ENCODE results near the gene CLPSL1.

Gene CLPSL1

DNA sequence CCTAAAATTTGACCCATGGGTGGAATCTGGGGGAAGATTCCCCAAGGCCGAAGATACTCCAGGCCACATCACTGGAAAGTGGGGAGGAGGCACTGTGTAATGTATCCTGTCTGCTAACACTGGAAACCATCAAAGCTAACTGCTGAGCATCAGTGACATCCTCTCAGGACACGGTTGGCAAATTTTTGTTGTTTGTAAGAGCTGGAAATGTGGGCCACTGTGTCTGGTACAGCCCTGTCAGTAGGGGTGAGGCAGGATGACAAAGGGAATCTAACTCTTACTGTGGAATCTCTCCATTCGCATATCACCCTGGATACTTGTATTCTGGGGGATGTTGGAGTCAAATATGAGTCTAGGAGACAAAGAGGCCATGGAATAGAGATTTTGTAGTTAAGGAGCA lies 21.4 kb upstream of the CLPSL1 start:
- DNase-seq = no peak

DNA sequence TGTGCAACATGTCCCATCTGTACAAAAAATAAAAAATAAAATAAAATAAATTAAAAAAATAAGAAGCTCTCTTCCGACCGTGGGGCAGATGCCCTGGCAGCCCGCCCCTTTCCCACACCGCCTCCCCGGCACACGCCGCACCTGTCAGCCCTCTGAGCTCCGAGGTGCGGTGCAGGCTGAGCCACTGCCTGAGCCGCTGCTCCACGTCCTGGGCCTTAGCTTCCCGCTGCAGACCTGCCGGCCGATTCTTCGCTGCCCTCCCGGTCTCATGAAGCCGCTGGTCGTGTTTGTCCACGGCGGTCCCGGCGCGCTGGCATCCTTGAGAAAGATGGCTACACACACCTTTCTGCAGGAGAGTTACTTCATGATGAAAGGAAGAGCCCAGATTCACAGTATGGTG lies 15.1 kb upstream of the CLPSL1 start:
- no peak for DNase-seq

DNA sequence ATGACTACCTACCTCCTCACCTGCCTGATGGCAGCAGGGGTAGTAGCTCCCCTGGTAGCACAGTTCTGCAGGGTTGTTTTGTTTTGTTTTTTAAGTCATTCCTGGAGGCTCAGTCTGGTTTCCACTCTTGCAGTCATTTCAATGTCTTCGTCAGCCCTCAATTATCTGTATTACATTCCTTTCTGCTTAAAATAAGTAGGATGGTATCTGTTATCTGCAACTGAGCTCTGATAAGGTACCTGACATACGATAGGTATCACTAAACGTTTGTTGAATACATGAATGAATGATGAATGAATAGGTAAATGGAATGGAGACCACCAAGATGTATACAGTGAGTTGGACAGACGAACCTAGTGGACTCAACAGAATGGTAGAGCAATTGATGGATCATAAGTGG lies 11.6 kb upstream of the CLPSL1 start:
- DNase-seq = no peak

DNA sequence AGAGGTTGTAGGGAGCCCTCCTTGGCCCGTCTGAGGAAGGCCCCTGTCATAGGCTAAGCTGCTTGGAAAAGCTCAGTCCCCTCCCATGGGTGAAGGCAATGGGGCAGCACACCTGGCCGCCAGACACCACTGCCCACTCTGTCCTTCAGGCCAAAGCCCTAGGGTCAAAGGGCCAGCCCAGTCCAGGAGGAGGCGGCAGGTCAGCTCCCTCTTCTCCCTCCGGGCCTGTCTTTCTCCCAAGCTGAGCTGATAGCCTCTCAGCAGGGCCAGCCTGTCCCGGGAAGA lies 9.5 kb upstream of the CLPSL1 start:
- DNase-seq = no peak

- no peak for DNase-seq
Measured at GRCh38 chr6:35774116-35774794, 6.6 kb upstream of the CLPSL1 start.

DNA sequence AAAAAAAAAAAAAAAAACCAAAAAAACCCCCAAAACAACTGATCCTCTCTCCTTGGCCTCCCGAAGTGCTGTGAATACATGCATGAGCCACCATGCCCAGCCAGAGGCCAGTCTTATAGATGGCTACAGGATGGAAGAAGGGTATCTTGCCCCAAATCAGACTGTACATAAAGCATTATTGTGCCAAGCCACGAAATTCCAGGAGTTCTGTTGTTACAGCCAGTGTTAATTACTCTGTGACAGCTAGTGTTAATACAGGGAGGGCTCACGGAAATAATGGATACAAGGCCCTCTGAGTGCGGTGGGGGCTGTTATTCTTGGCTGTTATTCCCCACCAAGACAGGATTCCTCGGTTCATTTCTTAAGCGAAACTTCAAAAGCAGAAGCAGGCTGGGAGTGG lies 5.8 kb upstream of the CLPSL1 start:
- no peak for DNase-seq

DNA sequence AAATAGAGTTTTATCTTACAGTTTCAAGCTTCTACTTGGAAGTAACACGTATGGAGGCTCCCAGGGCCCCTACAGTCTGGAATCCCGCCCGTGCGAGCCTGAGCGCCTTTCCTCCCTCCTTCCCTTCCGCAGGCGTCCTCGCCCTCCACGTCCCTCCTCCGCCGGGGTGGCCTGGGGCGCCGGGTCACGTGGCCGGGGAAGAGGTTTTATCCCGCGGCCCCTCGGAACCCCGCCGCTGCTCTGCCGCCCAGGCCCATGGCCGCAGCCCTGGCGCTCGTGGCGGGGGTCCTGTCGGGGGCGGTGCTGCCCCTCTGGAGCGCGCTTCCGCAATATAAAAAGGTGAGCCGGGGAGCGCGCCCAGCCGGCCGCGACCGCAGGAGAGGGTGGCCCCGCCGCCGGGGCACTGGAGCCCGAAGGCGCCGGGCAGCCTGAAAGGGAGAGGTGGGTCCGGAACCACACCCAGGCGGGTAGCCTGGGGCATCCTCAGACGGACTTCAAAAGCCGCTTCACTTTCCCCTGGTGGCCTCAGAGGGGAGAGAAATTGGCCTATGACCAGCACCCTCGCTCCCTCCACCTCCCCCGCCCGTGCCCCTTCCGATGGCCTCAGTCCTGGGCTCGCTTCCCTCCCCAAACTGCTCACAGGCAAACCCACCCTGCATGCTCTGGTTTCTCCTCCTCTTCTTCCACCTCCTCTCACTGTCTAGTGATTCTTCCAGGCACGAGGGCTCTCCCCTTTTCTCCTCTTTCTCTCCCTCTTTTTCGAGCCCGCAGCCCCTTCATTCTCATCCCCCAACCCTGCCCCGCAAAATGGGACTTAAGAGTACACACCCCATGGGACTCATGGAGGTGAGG lies 4.2 kb upstream of the CLPSL1 start, which contains the start of gene CLPSL2:
Gene CLPSL2, plus strand, starts transcription at position 235 of the 852 bp plus-strand sequence. Its CDS starts 21 bp downstream, at position 256.
- no peak for DNase-seq

DNA sequence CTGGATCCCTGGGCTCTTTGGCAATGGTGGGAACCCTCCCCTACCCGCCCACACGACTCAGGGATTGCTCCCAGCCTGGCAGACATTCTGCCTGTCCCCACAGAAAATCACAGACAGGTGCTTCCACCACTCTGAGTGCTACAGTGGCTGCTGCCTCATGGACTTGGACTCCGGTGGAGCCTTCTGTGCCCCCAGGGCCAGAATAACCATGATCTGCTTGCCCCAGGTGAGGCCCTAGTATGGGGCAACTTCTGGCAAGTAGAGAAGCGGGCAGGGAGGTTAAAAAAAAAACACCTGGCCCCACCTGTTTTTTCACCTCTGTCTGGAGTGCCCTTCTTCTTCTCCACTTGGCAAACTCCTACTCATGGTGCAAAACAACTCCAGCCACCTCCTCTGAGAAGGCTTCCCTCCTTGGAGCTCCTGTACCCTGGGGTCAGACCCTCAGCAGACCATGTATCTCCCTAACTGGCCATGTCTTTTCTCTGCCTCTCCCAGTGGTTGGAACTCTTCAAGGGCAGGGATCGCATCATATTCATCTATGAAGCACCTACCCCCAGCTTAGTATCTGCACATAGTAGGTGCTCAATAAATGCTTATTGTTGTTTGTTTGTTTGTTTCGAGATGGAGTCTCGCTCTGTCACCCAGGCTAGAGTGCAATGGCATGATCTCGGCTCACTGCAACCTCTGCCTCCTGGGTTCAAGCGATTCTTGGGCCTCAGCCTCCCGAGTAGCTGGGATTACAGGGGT lies 3.3 kb upstream of the CLPSL1 start:
- no peak for DNase-seq

- DNase-seq = no peak
Measured at GRCh38 chr6:35778437-35778836, 2.4 kb upstream of the CLPSL1 start.

GRCh38 chr6:35781290-35781689 lies 471 bp downstream of the CLPSL1 start:
- DNase-seq = no peak

DNA sequence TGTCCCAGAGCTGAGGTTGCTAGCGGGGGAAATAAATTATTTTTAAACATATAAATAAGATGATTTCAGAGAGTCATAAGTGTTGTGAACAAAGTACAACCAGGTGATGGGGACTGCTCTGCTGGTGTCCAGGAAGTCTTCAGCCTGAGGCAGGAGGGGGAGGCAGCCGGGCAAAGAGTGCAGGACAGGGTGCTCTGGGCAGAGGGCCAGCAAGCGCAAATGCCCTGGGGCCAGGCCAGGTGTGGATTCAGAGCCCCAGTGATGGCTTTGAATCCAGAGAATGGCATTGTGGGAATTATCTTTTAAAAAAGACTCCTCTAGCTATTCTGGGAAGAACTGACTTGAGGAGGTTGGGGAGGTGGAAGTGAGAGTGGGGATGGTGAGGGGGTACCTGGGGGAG lies 1.6 kb downstream of the CLPSL1 start:
- no peak for DNase-seq

GRCh38 chr6:35784200-35784599 lies 3.4 kb downstream of the CLPSL1 start:
- no peak for DNase-seq

DNA sequence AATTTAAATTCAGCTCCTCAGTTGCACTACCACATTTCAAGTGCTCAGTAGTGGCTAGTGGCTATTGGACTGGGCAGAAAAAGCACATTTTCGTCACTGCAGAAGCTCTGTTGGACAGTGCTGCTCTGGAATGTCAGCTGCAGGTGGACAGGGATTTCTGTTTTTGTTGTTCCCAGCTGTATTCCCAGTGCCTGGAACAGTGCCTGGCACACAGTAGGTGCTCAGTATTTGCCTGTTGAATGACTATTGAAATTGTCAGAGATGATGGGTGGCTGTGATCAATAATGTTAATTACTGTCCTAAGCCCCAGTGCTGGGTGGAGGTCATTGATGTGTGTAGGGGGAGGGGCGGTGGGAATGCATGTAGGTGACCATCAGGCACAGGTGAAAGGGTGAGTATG lies 5.5 kb downstream of the CLPSL1 start:
- DNase-seq = no peak

DNA sequence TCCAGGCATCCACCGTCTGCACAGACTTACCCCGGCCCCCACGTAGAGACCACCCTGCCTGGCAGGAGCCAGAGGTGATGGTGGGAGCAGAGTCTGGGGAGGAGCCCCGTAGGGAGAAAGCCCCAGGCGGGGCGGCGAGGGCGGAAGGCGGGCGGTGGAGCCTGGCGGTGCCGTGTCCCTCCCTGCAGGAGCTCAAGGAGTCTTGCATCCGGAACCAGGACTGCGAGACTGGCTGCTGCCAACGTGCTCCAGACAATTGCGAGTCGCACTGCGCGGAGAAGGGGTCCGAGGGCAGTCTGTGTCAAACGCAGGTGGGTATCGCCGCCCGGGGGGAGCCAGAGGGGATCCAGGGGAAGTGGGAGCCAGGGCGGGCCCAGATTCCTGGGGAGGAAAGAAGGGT lies 6.0 kb downstream of the CLPSL1 start:
- DNase-seq = no peak

DNA sequence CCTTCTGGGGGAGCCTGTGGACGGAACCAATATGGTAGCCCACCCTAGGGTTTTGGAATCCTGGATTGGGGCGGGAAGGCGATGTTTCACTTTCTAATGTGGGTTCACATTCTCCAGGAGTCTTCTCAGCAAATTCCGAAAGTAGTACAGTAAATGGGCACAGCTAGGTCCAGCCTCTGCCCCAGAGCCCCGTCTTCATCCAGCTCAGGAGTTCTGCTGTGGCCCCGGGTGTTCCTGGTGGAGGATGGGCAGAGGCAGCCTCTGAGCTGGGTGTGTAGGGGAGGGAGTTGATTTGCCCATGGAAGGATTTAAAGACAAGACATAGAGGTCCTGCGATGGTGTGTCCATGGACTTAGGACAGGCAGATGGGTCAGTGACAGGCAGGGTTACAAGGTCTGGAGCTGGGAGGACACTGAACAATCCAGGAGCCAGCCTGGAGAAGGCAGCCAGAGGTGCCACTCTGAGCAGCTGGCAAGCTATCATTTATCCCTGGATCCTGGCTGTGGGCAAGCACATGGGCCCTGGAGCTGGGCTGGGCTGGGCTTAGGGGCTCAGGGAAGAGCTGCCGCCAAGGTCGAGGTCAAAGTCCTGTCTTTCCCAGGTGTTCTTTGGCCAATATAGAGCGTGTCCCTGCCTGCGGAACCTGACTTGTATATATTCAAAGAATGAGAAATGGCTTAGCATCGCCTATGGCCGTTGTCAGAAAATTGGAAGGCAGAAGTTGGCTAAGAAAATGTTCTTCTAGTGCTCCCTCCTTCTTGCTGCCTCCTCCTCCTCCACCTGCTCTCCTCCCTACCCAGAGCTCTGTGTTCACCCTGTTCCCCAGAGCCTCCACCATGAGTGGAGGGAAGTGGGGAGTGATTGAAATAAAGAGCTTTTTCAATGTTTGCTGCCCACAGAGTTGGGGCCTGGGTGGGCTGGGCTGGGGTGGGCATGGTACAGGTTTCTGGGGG lies 6.7 kb downstream of the CLPSL1 start:
- no peak for DNase-seq

GRCh38 chr6:35788423-35788982 lies 7.7 kb downstream of the CLPSL1 start:
- no peak for DNase-seq

DNA sequence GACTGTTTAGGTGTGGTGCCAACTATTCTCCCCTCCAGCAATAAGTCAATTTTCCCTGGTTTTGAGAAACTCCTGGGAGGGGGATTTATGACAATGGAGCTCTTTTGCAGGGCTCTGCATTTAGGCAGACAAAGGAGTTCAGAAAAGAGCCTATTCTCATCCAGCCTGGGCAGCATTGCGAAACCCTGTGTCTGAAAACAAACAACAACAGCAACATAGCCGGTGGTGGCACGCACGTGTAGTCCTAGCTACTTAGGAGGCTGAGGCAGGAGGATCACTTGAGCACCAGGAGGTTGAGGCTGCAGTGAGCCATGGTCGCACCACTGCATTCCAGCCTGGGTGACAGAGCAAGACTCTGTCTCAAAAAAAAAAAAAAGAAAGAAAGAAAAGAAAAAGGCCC lies 9.9 kb downstream of the CLPSL1 start:
- DNase-seq = no peak

- no peak for DNase-seq
Measured at GRCh38 chr6:35794536-35795452, 14.0 kb downstream of the CLPSL1 start.

DNA sequence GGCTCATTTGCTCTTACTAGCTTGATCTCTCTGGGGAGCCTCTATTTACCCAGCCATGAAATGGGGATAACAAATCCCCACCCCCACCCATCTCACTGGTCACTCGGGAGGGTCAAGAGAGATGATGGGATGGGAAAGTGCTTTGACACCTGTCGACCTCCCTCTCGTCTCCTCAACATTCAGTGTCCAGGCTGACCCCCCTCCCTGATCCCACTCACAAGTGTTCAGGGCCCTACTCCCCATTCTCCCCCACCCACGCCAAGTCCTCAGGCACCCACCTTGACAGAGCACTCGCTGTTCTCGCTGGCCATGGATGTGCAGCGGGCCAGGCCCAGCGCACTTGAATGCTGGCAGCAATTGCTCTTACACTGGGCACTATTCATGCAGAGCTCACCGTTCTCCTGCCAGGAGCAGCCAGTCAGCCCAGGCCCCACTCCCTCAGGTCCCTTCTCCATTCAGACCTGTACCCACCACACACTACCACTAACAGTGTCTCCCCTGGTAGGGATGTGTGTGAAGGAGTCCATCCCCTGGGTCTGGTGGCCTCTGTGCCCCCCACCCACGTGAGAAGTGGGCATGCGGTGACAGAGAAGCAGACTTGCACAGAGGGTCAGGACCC lies 14.7 kb downstream of the CLPSL1 start:
- DNase-seq = no peak

DNA sequence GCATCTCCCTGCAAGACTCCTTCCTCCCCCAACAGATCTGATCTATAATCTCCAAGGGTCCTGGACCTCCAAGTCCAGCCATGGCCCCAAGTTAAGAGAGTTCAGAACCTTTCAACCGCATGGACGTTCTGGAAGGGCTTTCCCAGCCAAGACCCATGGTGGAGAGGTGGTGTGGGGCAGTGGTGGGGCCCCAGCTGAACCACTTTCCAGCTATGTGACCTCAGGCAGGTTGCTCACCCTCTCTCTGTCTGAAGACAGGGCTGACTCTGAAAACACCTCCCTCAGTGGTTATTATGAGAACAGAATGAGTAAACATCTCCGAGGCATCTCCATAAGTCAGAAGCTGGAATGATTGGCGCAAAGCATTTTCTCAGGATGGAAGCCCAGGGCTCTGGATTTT lies 15.4 kb downstream of the CLPSL1 start:
- DNase-seq = no peak

Measured in activated CD4-positive, alpha-beta T cell treated with anti-CD3 and anti-CD28 coated beads, Interleukin-2, Interleukin-6, amounts not matched to agents 100 ng/mL and 50 ng/mL, durations not matched to agents 16 hours and 8 hours (primary cell).